Posterior cingulate gyrus (tissue), 11 donors: ENCODE measurements around the gene MACROD2.
"Not testable (repeated sequence)": the region's sequence is repeated elsewhere in the genome, so short reads cannot be mapped to it uniquely, and the experiment has no call there.

ENCODE experiments used
- DNase-seq, 10 donors: peaks; one replicate each; pipeline versions ENCODE4 v3.0.0 to v3.0.0-alpha.2; 2020 to 2021; ENCODE audit warnings: mixed read lengths in 3 of 10
- intact Hi-C: fragments of 100-400 bp; cut with DNase I; formaldehyde crosslinking; loops from one replicate; pipeline ENCODE4 v1.15.1; 2023

Gene MACROD2

DNA sequence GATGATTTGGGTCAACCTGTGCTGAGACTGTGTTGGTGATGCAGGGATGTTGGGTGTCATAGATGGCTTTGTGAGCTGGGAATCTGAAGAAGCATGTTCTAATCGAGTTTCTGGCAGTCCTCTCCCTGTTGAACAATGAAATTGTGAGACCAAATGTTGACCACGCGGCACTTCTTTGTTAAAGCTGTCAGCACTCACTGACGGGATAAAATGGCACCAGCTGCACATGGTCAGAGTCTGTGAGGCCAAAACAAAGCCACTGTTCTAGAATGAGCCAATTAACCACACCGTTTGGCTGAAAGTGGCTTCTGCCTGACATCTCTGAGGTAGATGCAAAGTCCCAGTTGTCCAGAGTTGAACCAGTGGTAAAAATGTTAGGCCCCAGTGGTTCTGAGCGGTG, 2015.7 kb downstream of the MACROD2 start:
- intact Hi-C loops, result no loop called here
- no peak for DNase-seq

DNA sequence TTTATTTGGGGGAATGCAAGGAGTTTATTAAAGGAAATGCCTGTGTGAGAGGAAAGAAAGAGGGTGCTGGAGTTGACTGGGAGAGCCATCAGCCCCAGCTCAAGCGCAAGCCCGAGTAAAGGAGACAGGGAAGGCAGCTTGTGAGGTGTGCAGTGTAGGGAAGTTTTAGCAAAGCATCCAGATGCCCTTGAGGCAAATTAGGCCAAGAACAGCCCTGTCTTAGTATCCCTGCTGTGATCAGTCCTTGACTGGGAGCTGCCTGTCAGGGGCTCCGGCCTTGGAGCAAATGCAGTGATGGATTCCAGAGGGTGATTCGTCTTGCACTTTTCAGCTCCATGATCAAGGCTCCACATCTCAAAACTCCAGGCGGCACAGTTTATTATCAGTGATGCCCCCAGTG, 2016.2 kb downstream of the MACROD2 start:
- intact Hi-C loops, result no loop called here

DNA sequence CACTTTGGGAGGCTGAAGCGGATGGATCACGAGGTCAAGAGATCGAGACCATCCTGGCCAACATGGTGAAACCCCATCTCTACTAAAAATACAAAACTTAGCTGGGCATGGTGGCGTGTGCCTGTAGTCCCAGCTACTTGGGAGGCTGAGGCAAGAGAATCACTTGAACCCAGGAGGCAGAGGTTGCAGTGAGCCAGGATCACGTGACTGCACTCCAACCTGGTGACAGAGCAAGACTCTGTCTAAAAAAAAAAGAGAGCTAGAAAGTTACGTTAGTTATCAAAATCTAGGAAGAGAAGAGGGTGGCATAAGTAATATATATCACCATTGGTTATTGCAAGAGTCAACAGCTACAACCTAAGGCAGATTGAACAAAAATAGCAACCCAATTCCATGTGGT, 2017.6 kb downstream of the MACROD2 start:
- DNase-seq, intact Hi-C loops: not testable (repeated sequence)

More for the DNA sequence above, 2016.2 kb downstream of the MACROD2 start:
- no peak for DNase-seq

DNA sequence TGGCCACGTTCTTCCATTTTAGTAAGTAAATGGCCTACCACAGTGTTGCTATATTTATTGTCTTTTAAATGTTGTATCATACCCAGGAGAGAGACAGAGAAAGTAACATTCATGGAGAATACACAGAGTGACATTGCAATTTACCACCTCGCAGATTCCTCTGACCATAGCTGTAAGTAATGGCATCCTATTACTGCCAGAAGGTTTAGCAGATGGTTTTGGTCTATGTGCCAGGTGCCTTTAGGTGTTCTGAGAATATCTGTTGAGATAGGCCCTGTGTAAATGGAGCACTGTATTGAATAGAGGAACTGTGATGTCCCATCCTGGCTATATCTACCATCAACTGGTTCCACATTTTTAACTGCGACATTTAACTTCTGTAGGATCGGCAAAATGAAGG, 2018.3 kb downstream of the MACROD2 start:
- DNase-seq, result no peak
- intact Hi-C loops, result no loop called here

DNA sequence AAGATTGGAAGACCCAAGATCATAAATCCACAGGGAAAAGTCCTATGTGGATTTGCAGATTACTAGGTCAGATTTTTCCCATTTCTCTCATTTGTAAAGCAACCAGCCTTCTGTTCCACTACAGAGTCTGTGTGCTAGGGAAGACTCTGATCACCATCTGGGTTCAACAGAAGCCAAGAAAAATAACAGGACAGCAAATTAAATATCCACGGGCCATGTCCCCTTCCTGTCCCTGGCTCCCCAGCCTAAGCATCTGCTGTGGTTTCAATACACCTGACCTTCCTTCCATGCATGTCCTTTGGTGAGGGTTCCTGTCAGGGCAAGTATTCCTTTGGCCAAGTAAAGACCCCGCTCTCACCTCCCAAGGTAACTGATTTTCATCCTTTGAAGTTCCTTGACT, 2019.1 kb downstream of the MACROD2 start:
- no peak for DNase-seq
- intact Hi-C loops, result no loop called here

DNA sequence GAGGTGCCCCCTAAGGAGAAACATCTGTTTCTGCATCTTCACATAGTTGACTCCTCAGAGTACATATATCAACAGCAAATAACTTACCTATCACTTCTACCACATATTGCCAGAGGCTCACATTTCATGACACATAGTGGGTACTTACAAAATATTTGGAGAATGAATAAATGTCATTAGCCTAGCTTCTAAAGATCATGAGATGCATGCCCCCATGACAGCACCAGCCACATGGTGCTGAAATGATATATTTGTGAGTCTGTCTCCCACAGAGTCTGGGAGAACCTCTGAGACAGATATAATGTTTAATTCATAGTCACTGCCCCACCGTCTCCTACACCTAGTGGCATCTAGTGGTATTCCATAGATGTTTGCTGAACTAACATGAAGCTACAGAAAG, 2022.3 kb downstream of the MACROD2 start:
- intact Hi-C loops, result no loop called here
- no peak for DNase-seq

DNA sequence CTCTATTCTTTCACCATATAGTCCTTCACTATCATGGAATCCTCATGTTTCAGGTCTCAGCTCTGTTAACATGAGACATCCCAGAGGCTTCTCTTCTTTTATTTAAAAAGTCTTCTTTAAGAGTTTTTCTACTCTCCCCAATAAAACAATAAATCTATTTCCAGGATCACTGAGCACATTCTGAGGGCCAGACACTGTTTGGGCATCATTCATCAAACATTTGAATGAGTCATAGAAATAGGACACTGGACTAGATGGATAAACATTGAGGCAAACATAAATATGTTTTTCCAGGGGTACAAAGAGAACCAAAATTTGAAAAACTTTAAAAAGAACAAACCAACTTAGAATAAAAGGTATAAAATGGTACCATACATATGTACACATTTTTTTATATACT, 2023.6 kb downstream of the MACROD2 start:
- intact Hi-C loops, result no loop called here
- no peak for DNase-seq

DNA sequence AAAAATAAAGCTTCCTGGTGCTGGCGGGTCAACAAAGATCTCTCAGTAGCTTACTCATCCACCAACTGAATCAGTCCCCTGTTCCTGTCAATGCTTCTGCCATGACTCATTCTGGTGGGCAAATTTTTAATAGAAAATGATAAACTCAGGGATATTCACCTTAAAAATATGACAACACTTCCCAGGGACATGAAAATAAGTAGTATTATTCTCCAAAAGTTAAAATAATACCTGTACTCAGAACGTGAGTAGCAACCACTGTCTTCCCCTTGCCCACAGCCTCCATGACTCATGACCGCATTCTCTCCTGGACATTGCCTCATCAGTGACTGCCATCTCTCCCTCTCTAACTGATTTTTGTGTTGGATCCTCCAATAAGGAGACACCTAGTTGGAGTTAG, 2025.7 kb downstream of the MACROD2 start:
- DNase-seq, result no peak
- intact Hi-C loops, result no loop called here

DNA sequence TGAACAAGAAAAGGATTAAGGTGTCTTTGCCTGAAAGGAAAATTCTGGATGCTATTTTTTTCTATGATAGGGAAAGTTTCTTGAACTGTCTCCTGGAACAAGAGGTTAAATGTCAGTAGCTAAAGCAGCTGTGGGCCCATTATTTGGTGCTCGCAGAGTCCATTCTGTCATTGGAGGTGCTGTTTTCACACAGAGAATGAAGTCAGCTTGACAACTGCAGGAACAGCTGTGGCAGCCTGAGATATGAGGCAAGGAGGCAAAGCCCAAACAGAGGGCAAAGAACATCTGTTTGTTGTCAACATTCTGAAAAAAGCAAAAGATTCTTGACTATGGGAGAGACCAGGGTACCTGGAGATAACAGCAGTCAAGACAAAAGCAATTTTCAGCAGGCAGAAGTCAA, 2029.8 kb downstream of the MACROD2 start:
- intact Hi-C loops, result no loop called here
- DNase-seq, result no peak

DNA sequence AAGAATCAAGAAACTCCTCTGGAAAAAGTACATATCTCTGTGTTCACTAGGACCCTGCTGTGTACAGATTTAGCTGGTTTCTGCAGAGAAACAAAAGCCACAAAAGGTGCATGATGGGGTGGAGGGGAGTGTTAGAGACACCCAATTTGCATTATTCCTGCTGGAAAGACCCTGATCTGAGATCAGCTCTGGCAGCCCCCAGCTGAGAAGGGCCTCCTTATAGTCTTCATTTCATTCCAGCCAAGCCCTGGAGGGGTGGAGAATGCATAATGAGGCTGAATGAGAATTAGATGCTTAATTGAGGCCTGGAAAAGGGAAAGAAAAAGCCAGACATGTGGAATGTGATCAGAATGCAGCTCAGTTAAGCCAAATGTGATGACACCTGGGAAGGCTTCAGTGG, 2032.4 kb downstream of the MACROD2 start:
- no peak for DNase-seq
- intact Hi-C loops, result no loop called here

DNA sequence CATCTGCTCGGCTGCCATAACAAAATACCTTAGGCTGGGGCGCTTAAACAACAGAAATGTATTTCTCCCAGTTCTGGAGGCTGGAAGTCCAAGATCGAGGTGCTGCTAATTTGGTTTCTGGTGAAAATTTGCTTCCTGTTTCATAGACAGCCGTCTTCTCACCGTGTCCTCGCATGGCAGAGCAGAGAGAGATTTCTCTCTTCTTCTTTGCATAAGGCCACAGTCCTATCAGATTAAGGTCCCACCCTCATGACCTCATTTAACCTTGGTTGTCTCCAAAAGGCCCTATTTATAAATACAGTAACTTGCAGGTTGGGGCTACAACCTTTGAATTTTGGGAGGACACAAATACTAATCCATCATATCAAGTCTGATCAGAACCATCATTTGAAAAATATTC, 2033.6 kb downstream of the MACROD2 start:
- intact Hi-C loops, result no loop called here
- DNase-seq, result no peak

DNA sequence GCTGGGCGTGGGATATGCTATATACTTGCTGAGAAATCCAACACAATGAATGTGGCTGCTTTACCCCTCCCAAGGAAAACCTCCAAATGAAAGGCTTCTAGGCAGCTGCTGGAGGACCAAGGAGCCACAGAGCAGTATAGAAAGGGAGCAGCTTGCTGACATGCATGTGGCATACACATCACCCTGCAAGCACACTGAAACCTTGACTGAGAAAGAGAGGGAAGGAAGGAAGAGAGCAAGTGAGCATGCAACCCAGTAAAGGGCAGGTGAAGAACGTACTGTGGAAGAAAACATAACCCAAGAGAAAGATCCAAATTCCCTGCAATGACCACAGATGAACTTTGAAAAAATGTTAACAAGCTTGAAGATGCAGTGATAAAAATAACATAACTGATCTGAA, 2034.9 kb downstream of the MACROD2 start:
- intact Hi-C loops, result no loop called here
- DNase-seq, result no peak

DNA sequence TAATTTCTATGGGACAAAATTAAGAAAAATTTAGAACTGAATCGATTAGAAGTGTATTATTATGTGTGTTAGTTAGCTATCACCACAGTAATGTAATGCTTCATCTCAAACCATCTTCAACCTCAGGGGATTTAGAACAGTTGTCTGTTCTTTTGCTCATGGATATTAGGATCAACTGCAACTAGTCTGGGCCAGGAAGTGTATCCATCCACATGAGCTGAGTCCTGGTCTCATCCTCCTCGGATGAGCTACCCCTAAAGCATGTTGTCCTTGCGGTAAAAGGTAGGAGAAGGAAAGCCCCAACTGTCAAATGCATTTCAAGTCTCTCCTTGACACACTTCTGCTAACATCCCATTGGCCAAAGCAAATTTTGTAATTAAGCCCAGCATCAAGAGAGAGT, 2040.3 kb downstream of the MACROD2 start:
- intact Hi-C loops, result no loop called here
- DNase-seq, result no peak

DNA sequence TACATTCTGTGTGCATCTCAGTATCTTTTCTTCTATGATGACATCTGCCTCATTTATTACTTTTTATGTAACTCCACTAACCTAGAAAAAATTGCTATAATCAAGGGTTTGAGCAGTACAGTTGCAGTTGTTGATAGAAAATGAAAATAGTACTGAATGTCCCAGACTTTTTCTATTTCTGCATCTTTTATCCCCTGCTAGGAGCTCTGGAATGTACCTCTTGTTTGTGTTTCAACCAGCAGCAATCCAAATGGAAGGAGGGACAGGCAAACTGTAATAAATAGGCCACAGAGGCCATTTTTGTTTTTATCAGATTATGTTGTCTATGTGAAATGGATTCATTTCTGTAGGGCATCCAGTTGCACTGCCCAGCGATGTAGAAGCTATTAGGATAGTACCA, 2041.0 kb downstream of the MACROD2 start:
- no peak for DNase-seq
- intact Hi-C loops, result no loop called here

DNA sequence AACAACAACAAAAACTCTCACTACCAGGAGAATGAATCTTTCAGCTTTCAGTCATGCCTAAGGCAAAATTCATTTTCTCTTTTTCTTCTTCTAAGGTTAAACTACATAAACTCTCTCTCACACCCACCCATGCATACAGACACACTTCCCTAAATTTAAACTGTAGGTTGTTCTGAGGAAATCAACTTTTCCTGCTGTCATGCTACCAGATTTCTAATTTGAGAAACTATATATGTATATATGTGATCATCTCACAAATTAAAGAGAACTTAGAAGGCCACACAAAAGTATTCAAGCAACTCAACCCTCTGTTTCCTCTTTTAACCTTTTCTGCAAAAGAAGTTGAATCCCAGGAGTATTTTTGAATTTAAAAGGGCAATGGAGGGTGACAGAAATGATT, 2045.4 kb downstream of the MACROD2 start:
- intact Hi-C loops, result no loop called here
- no peak for DNase-seq

DNA sequence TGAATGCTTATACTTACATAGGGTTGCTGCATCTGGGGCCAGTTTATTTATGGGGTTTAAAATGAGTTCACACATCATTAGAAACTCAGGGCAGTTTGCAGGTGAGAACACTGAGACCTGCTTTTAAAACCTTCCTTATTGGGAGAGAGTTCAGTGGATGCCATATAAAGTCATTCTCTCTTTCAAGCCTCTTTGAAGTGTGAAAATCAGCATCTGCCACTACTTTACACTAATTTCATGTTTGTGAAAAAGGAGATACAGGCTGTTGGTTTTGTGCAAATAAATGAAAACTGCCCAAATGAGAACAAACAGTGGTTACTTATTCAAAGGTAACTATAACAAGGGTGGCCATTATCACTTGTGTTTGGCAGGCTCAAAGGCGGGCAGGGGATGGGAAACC, 2047.4 kb downstream of the MACROD2 start:
- intact Hi-C loops, result no loop called here
- DNase-seq, result no peak

DNA sequence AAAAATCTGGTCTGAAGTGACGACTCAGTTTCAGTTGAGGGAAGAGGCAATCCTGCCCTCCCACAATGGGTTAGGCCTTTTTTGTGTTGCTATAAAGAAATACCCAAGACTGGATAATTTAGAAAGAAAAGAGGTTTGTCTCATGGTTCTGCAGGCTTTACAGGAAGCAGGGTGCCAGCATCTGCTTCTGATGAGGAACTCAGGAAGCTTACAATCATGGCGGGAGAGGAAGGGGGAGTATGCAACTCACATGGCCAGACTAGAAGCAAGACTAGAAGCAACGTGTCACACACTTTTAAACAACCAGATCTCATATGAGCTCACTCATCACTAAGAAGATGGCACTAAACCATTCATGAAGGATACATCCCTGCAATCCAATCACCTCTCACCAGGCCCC, 2048.6 kb downstream of the MACROD2 start:
- intact Hi-C loops, result no loop called here
- no peak for DNase-seq

DNA sequence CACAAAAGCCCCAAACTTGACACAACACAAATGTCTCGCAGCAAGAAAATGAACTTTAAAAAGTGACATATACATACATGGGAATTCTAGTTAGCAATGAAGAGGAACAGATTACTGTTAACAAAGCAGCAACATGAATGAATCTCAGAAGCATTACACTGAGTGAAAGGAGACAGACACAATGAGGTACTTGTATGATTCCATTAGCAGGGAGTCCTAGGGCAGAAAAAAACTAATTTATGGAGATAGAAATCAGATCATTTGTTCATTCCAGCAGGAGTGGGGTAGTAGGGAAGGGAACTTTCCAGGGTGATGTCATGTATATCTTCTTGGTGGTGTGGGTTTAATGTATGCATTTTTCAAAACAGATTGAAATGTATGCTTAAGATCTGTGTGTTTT, 2053.6 kb downstream of the MACROD2 start:
- no peak for DNase-seq
- intact Hi-C loops, result no loop called here

DNA sequence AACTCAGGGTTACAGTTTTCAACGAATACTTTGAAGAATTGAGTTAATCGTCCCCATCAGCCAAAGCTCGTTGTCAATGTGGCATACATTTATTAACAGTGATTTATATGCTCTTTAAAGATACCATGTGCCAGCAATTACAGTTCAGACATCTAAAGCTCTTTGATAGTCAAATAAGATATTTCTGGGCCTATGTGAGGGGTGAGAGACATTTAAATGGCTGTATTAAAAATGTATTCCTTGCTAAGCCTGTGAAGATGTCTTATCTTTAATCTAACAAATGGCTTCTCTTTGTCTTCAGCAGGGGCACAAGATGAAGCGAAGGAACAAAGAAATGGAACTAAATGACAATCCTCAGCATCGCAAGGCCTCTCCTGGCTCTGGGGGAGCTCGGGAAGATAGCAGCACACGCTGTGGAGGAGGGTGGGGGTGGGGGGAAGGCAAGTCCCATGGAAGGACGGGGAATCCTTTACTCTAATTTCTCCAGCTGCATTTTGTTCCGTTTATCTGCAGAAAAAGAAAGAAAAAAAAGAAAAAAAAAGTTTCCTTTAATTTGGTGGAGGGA, 2054.3 kb downstream of the MACROD2 start:
- no peak for DNase-seq
- intact Hi-C loops, result no loop called here

DNA sequence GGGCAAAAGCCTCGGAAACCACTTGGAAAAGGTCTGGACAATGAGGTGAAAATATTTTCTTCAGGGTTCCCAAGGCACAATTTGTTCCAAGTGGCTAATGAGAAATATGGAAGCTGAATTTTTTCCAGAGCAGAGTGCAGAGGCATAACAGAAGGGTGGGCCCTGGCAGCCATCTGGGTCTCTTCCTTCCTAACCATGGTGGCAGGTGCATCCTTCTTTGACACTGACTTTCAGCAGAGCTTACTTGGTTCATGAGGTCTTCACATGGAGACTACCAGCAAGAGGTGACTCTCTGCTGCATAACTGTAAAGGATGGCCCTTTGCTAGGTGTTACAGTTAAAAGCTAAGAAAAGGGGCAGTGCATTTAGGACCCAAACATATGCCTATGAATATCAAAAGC, 2055.1 kb downstream of the MACROD2 start:
- intact Hi-C loops, result no loop called here
- DNase-seq, result no peak

DNA sequence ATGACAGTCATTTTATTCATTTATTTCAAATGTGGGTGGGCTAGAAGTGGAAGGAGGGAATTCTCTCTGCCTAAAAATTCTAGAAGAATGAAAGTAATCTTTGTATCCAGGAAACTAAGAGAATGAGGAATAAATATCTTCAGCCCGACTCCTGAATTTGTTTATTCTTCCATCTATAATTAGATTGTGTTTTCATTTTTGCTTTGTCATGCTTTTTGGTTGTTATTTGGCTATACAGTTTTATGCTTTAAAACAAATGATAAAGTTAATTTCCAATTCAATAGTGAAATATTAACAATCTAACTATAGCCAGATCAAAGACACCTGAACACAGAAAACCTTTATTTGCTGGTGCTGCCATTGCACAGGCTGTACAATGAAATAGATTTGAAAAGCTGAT, 2056.7 kb downstream of the MACROD2 start:
- no peak for DNase-seq
- intact Hi-C loops, result no loop called here

DNA sequence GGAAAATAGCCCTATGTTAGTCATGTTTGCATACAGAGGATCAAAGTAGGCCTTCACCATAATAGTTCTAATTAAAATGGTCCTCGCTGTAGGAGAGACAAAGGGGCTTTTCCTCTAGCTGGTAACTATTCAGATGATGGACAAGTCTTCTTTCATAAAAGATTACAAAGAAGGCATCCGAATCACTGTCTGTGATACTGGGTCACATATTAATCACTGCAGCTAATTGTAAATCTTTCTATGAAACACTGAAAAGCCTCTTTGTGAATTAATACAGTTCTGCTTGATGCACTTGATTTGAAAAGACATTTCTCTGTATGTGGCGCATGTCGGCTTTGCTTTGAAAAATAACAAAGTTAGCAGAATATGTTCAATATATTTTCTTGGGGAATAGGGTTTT, 2057.1 kb downstream of the MACROD2 start:
- DNase-seq, result no peak
- intact Hi-C loops, result no loop called here

DNA sequence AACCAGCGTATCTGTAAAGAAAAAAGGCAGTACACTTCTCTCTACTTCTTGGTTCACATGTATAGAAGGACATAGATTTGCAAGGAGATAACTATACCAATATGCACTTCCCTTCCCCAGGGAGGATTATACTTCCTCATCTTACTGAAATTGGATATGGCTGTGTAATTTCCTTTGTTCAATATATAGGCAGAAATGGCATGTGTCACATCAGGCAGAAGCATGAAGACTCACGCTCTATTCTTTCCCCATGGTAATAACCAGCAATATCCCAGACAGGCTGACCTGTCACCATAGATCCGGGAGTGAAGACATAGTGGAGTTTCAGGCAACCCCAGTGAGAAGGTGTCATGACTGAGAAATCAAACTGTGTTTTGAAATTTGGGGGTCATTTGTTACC, 2059.7 kb downstream of the MACROD2 start:
- intact Hi-C loops, result no loop called here

DNA sequence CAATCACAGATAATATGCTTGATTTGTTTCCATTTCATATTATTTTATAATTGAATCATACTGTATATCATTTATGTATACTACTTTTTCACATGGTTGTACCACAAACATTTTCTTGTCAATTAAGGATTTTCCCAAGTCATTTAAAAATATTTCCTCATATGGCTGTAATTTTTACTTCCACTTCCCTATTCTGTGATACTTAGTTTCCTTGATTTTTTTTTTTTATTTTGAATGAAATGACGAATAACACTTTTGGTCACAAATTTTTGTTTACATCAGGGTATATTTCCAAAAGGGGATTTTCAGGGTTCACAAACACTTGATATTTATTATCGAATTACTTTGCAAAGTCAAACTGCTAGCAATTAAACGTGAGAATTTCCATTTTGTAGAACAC, 2062.3 kb downstream of the MACROD2 start:
- no peak for DNase-seq
- intact Hi-C loops, result no loop called here

More for the DNA sequence above, 2059.7 kb downstream of the MACROD2 start:
- DNase-seq, result no peak
